ENCODE results near the gene SPAG16.

Gene SPAG16

DNA sequence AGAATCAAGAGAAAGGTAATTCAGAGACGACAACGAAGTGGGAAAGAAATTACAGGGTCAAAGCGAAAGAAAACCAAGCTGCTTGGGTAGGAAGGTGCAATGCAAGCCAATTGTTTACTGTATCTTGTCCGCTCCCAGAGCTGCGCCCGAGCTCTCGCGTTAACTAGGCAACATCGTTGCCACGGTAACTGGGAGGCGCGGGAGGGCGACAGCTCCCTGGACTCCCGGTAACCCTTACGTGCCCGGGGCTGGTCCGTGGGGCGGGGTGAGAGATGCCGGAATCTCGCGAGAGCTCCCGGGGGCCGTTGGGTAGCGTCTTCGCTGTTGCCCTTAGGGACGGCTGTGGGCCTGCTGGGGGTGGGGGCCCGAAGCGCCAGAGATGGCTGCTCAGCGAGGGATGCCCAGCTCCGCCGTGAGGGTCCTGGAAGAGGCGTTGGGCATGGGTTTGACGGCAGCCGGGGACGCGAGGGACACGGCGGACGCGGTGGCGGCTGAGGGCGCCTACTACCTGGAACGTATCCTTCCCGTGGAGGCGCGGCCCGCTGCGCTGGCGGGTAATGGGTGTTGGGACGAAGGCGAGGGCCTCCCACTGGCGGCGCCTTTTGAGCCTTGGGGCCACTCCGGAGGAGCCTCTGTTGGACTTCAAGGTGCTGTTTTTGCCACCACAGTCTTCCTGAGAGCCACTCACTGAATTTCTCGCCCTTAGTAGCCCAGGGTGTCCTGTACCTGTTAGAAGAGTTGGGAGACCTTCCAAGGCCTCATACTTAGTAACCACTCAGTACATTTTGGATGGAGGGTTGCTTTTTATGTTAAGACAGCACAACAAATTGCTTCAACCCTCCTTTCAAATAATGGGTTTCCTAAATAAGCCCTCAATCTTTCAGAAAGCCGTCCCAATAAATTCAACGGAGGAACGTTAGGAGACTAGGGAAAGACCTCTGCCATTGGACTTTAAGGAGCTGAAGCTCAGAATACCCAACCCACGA, at the start of gene SPAG16:
TSS of gene SPAG16 (plus strand) at position 360 of the 986 bp plus-strand sequence.
- H3K27ac ChIP-seq: peak within 1 kb of the TSS; percentile 56
- TF ChIP-seq, protein P1, sequence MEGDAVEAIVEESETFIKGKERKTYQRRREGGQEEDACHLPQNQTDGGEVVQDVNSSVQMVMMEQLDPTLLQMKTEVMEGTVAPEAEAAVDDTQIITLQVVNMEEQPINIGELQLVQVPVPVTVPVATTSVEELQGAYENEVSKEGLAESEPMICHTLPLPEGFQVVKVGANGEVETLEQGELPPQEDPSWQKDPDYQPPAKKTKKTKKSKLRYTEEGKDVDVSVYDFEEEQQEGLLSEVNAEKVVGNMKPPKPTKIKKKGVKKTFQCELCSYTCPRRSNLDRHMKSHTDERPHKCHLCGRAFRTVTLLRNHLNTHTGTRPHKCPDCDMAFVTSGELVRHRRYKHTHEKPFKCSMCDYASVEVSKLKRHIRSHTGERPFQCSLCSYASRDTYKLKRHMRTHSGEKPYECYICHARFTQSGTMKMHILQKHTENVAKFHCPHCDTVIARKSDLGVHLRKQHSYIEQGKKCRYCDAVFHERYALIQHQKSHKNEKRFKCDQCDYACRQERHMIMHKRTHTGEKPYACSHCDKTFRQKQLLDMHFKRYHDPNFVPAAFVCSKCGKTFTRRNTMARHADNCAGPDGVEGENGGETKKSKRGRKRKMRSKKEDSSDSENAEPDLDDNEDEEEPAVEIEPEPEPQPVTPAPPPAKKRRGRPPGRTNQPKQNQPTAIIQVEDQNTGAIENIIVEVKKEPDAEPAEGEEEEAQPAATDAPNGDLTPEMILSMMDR (conservative IDR thresholded peaks at IDR 0.05): no peak
- TF ChIP-seq ZFX (IDR thresholded peaks at IDR 0.05): peak; percentile 16; the same call in 1 of the 2 replicates

DNA sequence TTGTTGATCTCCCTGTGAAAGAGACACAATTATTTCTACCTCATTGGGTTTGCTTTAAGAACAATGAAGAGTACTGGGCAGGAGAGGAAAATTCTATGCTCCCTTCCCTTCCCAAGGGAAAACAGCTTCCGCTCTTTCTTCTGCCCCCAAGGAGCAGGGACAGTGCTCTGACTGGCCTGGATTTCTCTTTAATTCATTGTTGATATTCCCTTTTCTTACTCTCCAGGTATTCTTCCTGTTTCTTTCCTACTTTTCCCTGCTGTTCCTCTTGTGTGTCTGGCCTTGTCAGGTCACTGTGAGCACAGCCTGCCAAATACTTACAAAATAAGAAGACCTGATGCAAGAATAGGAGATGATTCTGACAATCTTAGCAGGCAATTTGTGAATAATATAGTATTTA, 49.6 kb upstream of the SPAG16 start:
- TF ChIP-seq, protein P1 (conservative IDR thresholded peaks at IDR 0.05): no peak
- TF ChIP-seq ZFX (IDR thresholded peaks at IDR 0.05): no peak
- no peak overlapping the region for H3K27ac ChIP-seq

DNA sequence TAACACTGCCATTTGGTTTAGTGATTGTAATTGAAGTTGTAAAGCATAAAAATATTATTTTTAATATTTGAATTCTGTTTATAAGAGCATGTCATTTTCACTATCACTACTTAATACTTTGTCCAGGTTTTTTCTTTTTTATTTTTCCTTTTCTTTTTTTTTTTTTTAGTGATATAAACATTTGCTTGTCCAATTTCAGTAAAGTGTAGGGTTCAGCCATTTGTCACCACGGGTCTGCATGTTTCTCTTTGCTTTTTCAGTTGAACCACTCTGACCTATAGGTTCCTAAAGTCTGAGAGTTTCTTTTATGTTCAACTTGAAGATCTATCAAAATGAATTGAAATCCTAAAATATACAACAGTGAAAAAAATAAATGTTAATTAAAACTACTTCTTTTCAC, 48.5 kb upstream of the SPAG16 start:
- TF ChIP-seq, protein P1 (conservative IDR thresholded peaks at IDR 0.05): no peak
- no peak for TF ChIP-seq ZFX (IDR thresholded peaks at IDR 0.05)
- H3K27ac ChIP-seq: no peak overlapping the region

DNA sequence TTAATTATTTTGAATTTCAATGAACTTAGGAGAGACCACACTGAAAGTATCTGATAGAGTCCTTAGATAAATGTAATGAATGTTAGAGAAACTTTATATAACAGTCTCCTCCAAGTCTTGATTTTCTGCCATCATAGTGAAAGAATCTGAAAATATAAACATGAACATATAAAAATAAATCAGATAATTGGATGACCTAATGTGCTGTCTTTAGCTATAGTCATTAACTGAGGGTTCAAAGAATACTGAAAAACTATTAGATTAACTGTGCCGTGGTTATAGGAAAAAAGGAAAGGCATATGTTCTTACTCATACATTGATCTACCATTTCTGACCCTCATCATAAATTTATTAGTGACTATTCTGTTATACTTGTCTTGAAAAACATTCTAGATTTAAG, 47.0 kb upstream of the SPAG16 start:
- H3K27ac ChIP-seq: no peak overlapping the region
- TF ChIP-seq, protein P1 (conservative IDR thresholded peaks at IDR 0.05): no peak
- no peak for TF ChIP-seq ZFX (IDR thresholded peaks at IDR 0.05)

DNA sequence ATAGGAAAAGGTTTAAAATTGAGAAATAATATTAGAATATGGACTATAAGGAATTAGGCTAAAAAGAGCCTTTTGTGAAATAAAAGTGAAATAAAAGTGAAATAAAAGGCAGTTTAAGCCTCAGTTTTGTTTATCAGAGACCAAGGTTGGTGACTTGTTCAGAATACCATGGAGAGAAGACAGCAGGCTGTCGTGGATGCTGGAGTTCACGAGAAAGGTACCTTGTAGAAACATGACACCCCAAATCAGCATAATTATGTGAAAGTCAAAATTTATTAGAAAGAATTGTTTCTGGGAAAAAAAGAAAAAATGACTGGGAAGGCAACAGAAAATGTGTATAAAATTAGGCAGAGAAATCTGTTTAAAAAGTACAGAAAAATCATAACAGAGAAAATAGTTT, 46.5 kb upstream of the SPAG16 start:
- TF ChIP-seq ZFX (IDR thresholded peaks at IDR 0.05): no peak
- TF ChIP-seq, protein P1 (conservative IDR thresholded peaks at IDR 0.05): no peak
- H3K27ac ChIP-seq: no peak overlapping the region

DNA sequence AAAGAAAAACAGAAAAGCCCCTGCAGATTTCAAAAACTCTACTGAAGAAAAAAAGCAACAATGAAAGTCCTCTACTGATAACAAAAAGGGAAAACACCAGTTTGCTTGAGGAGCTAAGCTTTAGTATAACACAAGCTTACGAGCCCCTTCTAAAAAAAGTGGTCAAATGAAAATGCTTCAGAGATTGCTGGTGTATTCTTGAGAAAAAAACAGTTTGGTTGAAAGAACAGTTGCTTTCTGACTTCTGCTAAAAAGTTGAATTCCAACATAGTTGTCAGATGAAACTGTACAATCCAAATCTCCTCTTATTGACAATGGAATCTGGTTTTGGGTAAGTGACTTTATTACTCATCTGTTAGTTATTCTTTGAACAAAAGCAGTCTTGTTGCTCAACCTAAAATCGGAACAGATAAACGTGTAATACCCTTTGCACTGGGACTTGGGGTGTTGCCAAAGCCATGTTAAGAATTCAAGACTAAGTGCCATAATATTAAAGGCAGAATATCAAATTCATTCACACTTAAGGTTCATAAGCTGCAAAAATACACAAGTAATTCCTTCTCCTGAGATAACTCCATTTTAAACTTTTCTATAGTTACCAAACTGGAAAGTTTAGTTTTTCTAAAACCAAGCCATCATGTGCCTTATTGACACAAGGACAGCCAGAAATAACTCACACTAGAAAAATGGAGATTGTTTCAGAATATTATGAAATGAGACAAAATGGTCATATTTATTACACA, 45.3 kb upstream of the SPAG16 start:
- no peak overlapping the region for H3K27ac ChIP-seq
- no peak for TF ChIP-seq ZFX (IDR thresholded peaks at IDR 0.05)
- TF ChIP-seq, protein P1 (conservative IDR thresholded peaks at IDR 0.05): no peak

DNA sequence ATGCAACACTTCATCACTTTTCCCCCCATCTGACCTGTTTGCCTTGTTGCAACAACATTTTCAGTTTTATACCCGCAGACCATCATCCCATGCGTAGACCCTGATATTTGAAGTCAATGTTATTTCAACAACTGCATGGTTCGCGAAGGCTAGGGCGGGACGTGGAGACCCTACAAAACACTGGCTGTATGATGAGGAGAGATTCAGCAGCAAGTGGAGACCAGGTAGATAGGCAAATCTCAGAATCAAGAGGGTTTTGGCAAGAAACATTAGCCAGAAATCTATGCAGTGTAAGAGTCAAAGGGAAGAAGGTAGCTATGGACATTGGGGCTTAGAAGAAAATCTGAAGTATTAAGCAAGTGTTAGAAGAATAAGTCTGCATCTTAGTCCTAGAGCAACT, 42.4 kb upstream of the SPAG16 start:
- TF ChIP-seq ZFX (IDR thresholded peaks at IDR 0.05): no peak
- TF ChIP-seq, protein P1 (conservative IDR thresholded peaks at IDR 0.05): no peak
- H3K27ac ChIP-seq: no peak overlapping the region
